Body of pancreas (tissue), 4 donors: ENCODE results near the gene MAP2K5. TPM values are rescaled to one million over a fixed set of nuclear protein-coding genes. Genes with fewer than 3 reads are reported as not detected.

Experiments used
- ATAC-seq: fragments of 150-250 bp; one replicate; pipeline ENCODE4 v1.9.1; 2016
- DNase-seq, 4 donors: peaks; one replicate each; pipeline ENCODE4 v3.0.0-alpha.2; 2019
- H3K27ac ChIP-seq, 4 donors: fragments of 200-600 bp; sonication (generic); 1 replicate in 3 of 4; 2 replicates in 1 of 4; pipeline versions ENCODE4 v1.5.1 to v1.6.1; 2016 to 2019; ENCODE audit warnings: mild to moderate bottlenecking in 1 of 4, mixed read lengths in 1 of 4, moderate library complexity in 1 of 4
- H3K27me3 ChIP-seq, 2 donors: fragments of 200-600 bp; sonication (generic); one replicate each; pipeline ENCODE4 v1.6.0; 2016; ENCODE audit warnings: mild to moderate bottlenecking in 1 of 2
- H3K36me3 ChIP-seq, 2 donors: fragments of 200-600 bp; sonication (generic); replicated peaks in 1 of 2; 2 replicates each; pipeline ENCODE4 v1.5.1; 2016; ENCODE audit warnings: low read depth in 2 of 2; ENCODE audit not compliant: insufficient read depth in 1 of 2
- H3K4me1 ChIP-seq: fragments of 200-600 bp; sonication (generic); one replicate; pipeline ENCODE4 v1.6.0; 2016
- H3K4me3 ChIP-seq, 2 donors: fragments of 200-600 bp; sonication (generic); 1 replicate in 1 of 2; 2 replicates in 1 of 2; pipeline ENCODE4 v1.5.1; 2016 to 2019
- H3K9me3 ChIP-seq, 3 donors: fragments of 200-600 bp; sonication (generic); 1 replicate in 2 of 3; 2 replicates in 1 of 3; pipeline ENCODE4 v1.5.1; 2016
- CTCF ChIP-seq, 7 experiments: fragments of 450-650 bp in 4 of 7; fragments of 200-600 bp in 3 of 7; sonication (generic) in 3 of 7; IDR thresholded peaks; one replicate each; pipeline ENCODE4 v1.5.1; 2016 to 2019; ENCODE audit warnings: antibody characterized with exemption in 7 of 7
- POLR2A ChIP-seq, 3 donors: fragments of 450-650 bp; IDR thresholded peaks; one replicate each; pipeline ENCODE4 v1.6.1; 2016; ENCODE audit warnings: antibody characterized with exemption in 3 of 3, mild to moderate bottlenecking in 2 of 3
- WGBS, 2 donors: methylation state at CpG; one replicate each; pipeline ENCODE4 v1.1.5; 2017; 5-methylcytosine and 5-hydroxymethylcytosine counted together
- intact Hi-C: fragments of 100-400 bp; cut with DNase I; formaldehyde crosslinking; loops from one replicate; pipeline ENCODE4 v1.15.1; 2023
- total RNA-seq, 2 donors: library from RNA; depleted of rRNA; stranded (reverse); fragments of >200 nt; gene quantifications; one replicate each; pipeline ENCODE4 v1.1.0, GENCODE V29; 2016

The MAP2K5 gene
- total RNA-seq, 2 donors from 2014 or later = 2.6 to 10.9 TPM

DNA sequence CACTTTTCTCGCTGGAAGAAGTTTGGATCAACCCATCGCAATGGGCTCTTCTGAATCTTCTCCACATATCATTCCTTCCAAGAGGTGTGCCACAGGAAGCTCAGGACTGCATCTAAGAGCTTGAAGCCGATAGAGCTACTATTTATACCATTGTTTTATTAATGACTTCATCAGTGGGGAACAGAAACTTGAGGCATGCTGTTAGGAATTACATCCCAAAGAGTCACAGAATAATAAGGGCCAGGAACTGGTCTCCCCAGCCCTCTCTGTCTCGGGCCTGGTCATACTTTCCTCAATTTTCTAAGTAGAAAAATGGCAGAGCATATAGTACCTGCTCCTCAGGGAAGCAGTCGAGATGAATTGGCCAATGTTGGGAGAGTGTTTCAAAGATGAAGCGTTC is 38.4 kb upstream of the MAP2K5 start:
- H3K36me3 ChIP-seq = no peaks in the 10 kb centered on the region
- TF ChIP-seq CTCF (IDR thresholded peaks at IDR 0.05) (no peak), POLR2A (IDR thresholded peaks at IDR 0.05) (no peak)
- no peaks in the 10 kb centered on the region for H3K27me3 ChIP-seq
- H3K4me3 ChIP-seq = no peak overlapping the region
- ATAC-seq = no peak
- 91 to 96% methylated on average over 6 of the region's 6 CpGs for WGBS, 2 donors
- no peak for DNase-seq
- intact Hi-C loops = no loop called here
- H3K27ac ChIP-seq = no peak overlapping the region
- no peaks in the 10 kb centered on the region for H3K9me3 ChIP-seq
- H3K4me1 ChIP-seq = no peaks in the 10 kb centered on the region

GRCh38 chr15:67504796-67505195 is 37.7 kb upstream of the MAP2K5 start:
- H3K4me1 ChIP-seq = no peaks in the 10 kb centered on the region
- TF ChIP-seq CTCF (IDR thresholded peaks at IDR 0.05) = no peak
- TF ChIP-seq POLR2A (IDR thresholded peaks at IDR 0.05) = no peak
- no peak overlapping the region for H3K27ac ChIP-seq
- DNase-seq (no peak), ATAC-seq (no peak)
- WGBS, 2 donors = 92 to 95% methylated on average over 5 of the region's 5 CpGs
- no peak overlapping the region for H3K4me3 ChIP-seq
- H3K36me3 ChIP-seq = no peaks in the 10 kb centered on the region
- intact Hi-C loops = no loop called here
- no peaks in the 10 kb centered on the region for H3K27me3 ChIP-seq
- no peaks in the 10 kb centered on the region for H3K9me3 ChIP-seq

DNA sequence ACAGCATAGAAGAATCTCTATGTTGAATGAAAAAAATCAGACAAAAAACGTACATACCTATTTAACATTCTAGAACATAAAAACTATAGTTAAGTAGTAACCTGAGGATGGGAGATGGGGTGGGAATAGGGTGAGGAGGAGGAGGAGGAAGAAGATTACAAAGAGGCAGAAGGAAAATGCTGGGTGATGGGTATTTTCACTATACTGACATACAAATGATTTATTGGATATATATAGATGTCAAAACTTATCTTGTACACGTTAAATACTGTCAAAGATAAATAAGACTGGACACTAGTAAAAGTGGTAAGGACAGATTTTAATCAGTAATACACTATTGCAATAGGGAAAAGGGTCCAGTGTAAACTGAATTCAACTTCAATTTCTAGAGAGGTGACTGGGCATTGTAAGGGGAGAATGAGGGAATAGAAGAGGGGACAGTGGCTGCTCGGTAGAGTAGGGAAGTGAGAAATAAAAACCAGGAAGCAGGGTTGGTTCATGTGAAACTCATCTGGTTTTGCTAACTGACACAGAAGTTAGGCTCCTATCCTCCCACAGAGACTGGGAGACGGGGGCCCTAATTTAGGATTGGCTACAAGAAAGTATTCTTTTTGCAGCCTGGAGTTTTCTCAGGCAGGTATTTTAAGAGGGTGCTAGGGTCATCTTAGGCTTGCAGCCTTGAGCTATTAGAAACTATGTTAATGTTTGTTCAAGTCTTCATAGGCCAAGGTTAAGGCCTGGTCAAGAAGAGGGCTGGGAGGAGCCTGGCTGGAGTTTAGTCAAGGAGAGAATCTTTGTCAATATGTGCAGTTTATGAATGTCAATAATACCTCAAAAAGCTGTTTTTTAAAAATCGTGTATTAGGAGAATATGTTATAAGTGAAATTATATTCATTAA is 36.6 kb upstream of the MAP2K5 start:
- H3K27ac ChIP-seq = no peak overlapping the region
- intact Hi-C loops = no loop called here
- no peaks in the 10 kb centered on the region for H3K27me3 ChIP-seq
- no peak for ATAC-seq
- H3K4me3 ChIP-seq = no peak overlapping the region
- no peaks in the 10 kb centered on the region for H3K36me3 ChIP-seq
- no peaks in the 10 kb centered on the region for H3K9me3 ChIP-seq
- 47 to 56% methylated on average over 5 of the region's 5 CpGs for WGBS, 2 donors
- DNase-seq = no peak
- H3K4me1 ChIP-seq = no peaks in the 10 kb centered on the region
- TF ChIP-seq POLR2A (IDR thresholded peaks at IDR 0.05) (no peak), CTCF (IDR thresholded peaks at IDR 0.05) (no peak)

GRCh38 chr15:67506775-67507747 is 35.4 kb upstream of the MAP2K5 start:
- Histone ChIP-seq H3K4me1 (no peaks in the 10 kb centered on the region), H3K4me3 (no peak overlapping the region), H3K9me3 (no peaks in the 10 kb centered on the region), H3K36me3 (no peaks in the 10 kb centered on the region), H3K27ac (no peak overlapping the region), H3K27me3 (no peaks in the 10 kb centered on the region)
- no peak for TF ChIP-seq POLR2A (IDR thresholded peaks at IDR 0.05)
- TF ChIP-seq CTCF (IDR thresholded peaks at IDR 0.05) = no peak
- 84 to 91% methylated on average over 11 of the region's 11 CpGs for WGBS, 2 donors
- DNase-seq (no peak), ATAC-seq (no peak)
- intact Hi-C loops = no loop called here
